SU-DHL-6 (cell line): ENCODE results near the gene PPP1R17.

Experiments used
- H2AFZ ChIP-seq: fragments of 200-600 bp; sonication (generic); 2 replicates; pipeline ENCODE4 v1.6.1; 2014; ENCODE audit warnings: low read depth, mild to moderate bottlenecking, moderate library complexity, mixed read lengths, antibody characterized with exemption, low read length; ENCODE audit not compliant: severe bottlenecking
- H3F3A ChIP-seq: fragments of 200-600 bp; shearing (Covaris generic); 2 replicates; pipeline ENCODE4 v1.6.0; 2016; ENCODE audit warnings: antibody characterized with exemption, mild to moderate bottlenecking; ENCODE audit not compliant: insufficient read depth
- H3K27ac ChIP-seq: fragments of 200-600 bp; sonication (generic); 2 replicates; pipeline ENCODE4 v1.5.1; 2016; ENCODE audit warnings: low read depth, mild to moderate bottlenecking, low read length, moderate library complexity, mixed read lengths
- H3K27me3 ChIP-seq: fragments of 200-600 bp; sonication (generic), shearing (Covaris generic); 2 replicates; pipeline ENCODE4 v1.6.0; 2014; ENCODE audit warnings: mild to moderate bottlenecking, low read length
- H3K36me3 ChIP-seq: fragments of 200-600 bp; sonication (generic); 2 replicates; pipeline ENCODE4 v1.6.1; 2014; ENCODE audit warnings: mild to moderate bottlenecking, low read length, mixed read lengths
- H3K4me2 ChIP-seq: fragments of 300-600, 200-600 bp; shearing (Covaris generic), sonication (generic); 2 replicates; pipeline ENCODE4 v1.6.0; 2014; ENCODE audit warnings: low read length, low read depth, mild to moderate bottlenecking; ENCODE audit not compliant: poor library complexity, severe bottlenecking
- H3K4me3 ChIP-seq: fragments of 200-600 bp; sonication (generic); 2 replicates; pipeline ENCODE4 v1.5.1; 2014; ENCODE audit warnings: antibody characterized with exemption, low read length, mild to moderate bottlenecking, mixed read lengths; ENCODE audit not compliant: insufficient read depth, poor library complexity, severe bottlenecking
- H3K79me2 ChIP-seq: fragments of 200-600 bp; sonication (generic); 2 replicates; pipeline ENCODE4 v1.6.1; 2014; ENCODE audit warnings: mild to moderate bottlenecking, low read length, moderate library complexity; ENCODE audit not compliant: insufficient read depth
- H3K9ac ChIP-seq: fragments of 200-600 bp; sonication (generic); 2 replicates; pipeline ENCODE4 v1.7.0; 2014; ENCODE audit warnings: mild to moderate bottlenecking, low read length
- H3K9me2 ChIP-seq: fragments of 200-600 bp; sonication (generic); replicated peaks from 2 replicates; pipeline ENCODE4 v1.6.1; 2014; ENCODE audit warnings: low read length; ENCODE audit not compliant: insufficient read depth
- H3K9me3 ChIP-seq: fragments of 200-600 bp; sonication (generic); 2 replicates; pipeline ENCODE4 v1.6.1; 2014; ENCODE audit warnings: low read length, mixed read lengths; ENCODE audit not compliant: insufficient read depth
- H4K20me1 ChIP-seq: fragments of 200-600 bp; sonication (generic); 2 replicates; pipeline ENCODE4 v1.6.1; 2014; ENCODE audit warnings: low read depth, mild to moderate bottlenecking, antibody characterized with exemption, low read length, moderate library complexity, mixed read lengths
- EZH2phosphoT487 ChIP-seq: fragments of 200-600 bp; sonication (generic), shearing (Covaris generic); conservative IDR thresholded peaks from 2 replicates; pipeline ENCODE4 v1.6.1; 2018; ENCODE audit warnings: mild to moderate bottlenecking, antibody characterized with exemption, low read length, moderate library complexity, mixed read lengths
- TF ChIP-seq, protein P1 (sequence below): fragments of 200-600 bp; sonication (generic); IDR thresholded peaks from one replicate; pipeline ENCODE4 v1.5.1; 2017; ENCODE audit warnings: antibody characterized with exemption, mild to moderate bottlenecking, low read length, moderate library complexity; ENCODE audit not compliant: insufficient read depth, poor library complexity, severe bottlenecking

The PPP1R17 gene

DNA sequence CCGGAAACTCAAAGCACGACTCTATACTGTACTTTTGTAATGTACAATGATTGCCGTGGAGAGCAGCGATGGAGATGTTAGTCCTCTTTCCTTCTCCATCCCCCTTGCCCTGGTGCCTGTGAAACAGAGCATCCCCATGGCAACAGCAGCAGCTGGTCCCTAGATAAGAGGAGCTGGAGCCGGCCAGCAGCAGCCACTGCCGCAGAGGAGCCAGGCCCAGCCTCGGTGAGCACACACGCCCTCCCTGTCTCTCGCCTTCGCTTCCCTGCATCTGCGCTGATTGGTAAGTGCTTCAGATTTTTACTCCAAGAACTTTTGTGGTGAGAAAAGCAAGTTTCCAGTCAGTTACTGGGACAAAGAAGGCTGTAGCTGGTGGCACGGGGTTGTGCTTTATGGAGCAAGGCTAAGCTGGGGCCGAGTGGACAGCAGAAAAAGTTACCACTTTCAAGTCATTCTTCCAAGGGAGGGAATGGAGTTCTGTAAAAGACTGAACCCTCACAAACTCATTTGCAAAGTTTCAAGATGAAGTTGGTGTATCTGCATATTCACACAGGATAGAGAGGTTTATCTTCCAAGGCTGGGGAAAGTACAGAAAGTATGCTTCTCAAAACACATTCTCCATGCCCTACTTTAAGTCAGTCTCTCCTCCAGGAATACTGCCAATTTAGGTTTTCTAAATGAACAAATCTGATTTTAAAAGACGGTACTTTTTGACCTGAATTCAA is at the start of gene PPP1R17:
Gene PPP1R17 (plus strand): TSS at position 192 of the 725 bp plus-strand sequence. CDS start 5,227 bp downstream, outside the sequence.
- Histone ChIP-seq H3K4me2 (peak within 1 kb of the TSS; percentile 36), H3K27me3 (no peaks in the 10 kb centered on the region), H4K20me1 (no peaks in the 10 kb centered on the region), H3K9me3 (no peaks in the 10 kb centered on the region), H3K9me2 (no peaks in the 10 kb centered on the region), H3K36me3 (no peaks in the 10 kb centered on the region), H3K79me2 (no peaks in the 10 kb centered on the region), H3K27ac (no peak within 1 kb of the TSS), H3K9ac (peak within 1 kb of the TSS; percentile 17), H3F3A (no peaks in the 10 kb centered on the region), H2AFZ (no peak within 1 kb of the TSS), H3K4me3 (no peak within 1 kb of the TSS)
- TF ChIP-seq EZH2phosphoT487 = no peak
- TF ChIP-seq, protein P1, sequence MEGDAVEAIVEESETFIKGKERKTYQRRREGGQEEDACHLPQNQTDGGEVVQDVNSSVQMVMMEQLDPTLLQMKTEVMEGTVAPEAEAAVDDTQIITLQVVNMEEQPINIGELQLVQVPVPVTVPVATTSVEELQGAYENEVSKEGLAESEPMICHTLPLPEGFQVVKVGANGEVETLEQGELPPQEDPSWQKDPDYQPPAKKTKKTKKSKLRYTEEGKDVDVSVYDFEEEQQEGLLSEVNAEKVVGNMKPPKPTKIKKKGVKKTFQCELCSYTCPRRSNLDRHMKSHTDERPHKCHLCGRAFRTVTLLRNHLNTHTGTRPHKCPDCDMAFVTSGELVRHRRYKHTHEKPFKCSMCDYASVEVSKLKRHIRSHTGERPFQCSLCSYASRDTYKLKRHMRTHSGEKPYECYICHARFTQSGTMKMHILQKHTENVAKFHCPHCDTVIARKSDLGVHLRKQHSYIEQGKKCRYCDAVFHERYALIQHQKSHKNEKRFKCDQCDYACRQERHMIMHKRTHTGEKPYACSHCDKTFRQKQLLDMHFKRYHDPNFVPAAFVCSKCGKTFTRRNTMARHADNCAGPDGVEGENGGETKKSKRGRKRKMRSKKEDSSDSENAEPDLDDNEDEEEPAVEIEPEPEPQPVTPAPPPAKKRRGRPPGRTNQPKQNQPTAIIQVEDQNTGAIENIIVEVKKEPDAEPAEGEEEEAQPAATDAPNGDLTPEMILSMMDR = no peak

DNA sequence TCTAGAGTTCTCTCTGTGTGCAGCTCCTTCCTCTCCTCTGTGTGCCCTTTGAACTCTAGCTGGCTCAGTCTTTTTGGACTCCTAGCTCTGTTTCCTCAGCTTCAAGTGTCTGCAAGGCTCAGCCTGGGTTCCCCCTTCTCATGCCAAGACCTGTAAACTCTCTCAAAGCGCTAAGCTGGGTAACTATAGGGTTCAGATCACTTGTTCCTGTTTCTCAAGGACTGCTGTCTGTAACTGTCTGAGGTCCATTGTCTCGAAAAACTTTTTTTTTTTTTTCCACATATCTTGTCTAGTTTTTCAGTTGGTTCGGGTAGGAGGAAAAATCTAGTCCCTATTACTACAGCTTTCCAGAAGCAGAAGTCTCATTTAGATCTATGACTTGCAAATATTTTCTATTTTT is 46.6 kb upstream of the PPP1R17 start:
- H3K9me2 ChIP-seq = no peaks in the 10 kb centered on the region
- no peak overlapping the region for H3K27ac ChIP-seq
- H2AFZ ChIP-seq = no peak overlapping the region
- TF ChIP-seq, protein P1 = no peak
- TF ChIP-seq EZH2phosphoT487 = no peak
- no peaks in the 10 kb centered on the region for H3K36me3 ChIP-seq
- H3K27me3 ChIP-seq = no peaks in the 10 kb centered on the region
- H3K4me2 ChIP-seq = no peak overlapping the region
- no peak overlapping the region for H3K4me3 ChIP-seq
- H3K9me3 ChIP-seq = no peaks in the 10 kb centered on the region
- no peak overlapping the region for H3K9ac ChIP-seq
- no peaks in the 10 kb centered on the region for H4K20me1 ChIP-seq
- H3F3A ChIP-seq = no peaks in the 10 kb centered on the region
- H3K79me2 ChIP-seq = no peaks in the 10 kb centered on the region

DNA sequence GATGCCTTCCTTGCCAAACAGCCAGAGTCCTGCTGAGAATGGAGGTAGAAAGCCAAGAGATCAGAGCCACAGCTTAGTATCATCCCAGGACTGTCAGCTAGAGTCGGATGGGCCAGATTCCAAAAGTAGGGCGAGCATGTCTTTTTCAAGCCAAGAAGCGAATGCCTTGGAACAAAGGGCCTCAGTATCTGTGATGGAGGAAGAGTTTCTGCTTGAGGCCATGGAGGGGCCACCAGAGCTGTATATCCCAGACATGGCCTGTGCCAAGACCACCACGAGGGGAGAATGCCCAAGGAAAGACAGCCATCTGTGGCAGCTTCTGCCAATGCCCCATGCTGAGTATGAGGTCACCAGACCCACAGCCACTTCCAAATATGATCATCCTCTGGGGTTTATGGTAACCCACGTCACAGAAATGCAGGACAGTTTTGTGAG is 44.3 kb upstream of the PPP1R17 start:
- TF ChIP-seq EZH2phosphoT487 = no peak
- TF ChIP-seq, protein P1 = no peak
- H3K79me2 ChIP-seq = no peaks in the 10 kb centered on the region
- H3K27me3 ChIP-seq = no peaks in the 10 kb centered on the region
- H3K36me3 ChIP-seq = no peaks in the 10 kb centered on the region
- H3K4me3 ChIP-seq = no peak overlapping the region
- H3K9me2 ChIP-seq = no peaks in the 10 kb centered on the region
- no peak overlapping the region for H2AFZ ChIP-seq
- no peaks in the 10 kb centered on the region for H3F3A ChIP-seq
- no peaks in the 10 kb centered on the region for H3K9me3 ChIP-seq
- no peak overlapping the region for H3K9ac ChIP-seq
- no peaks in the 10 kb centered on the region for H4K20me1 ChIP-seq
- no peak overlapping the region for H3K27ac ChIP-seq
- H3K4me2 ChIP-seq = no peak overlapping the region
